GM19468 (cell line): ENCODE measurements around the gene AOPEP.

Source experiments
- ATAC-seq: cut with Tn5 transposase; IDR thresholded peaks from one replicate; pipeline ENCODE4 v1.9.1; 2021; ENCODE audit warnings: mild to moderate bottlenecking, moderate library complexity, moderate number of reproducible peaks; ENCODE audit not compliant: unreplicated experiment; ENCODE audit errors: extremely low read depth

Gene AOPEP

GRCh38 chr9:94882966-94883641 is 156.6 kb downstream of the AOPEP start:
- ATAC-seq: no peak

- ATAC-seq: no peak
Observed at GRCh38 chr9:94885854-94886447, 159.5 kb downstream of the AOPEP start.

GRCh38 chr9:94887721-94888120 is 161.2 kb downstream of the AOPEP start:
- ATAC-seq: no peak

- no peak for ATAC-seq
Observed at GRCh38 chr9:94888775-94889174, 162.3 kb downstream of the AOPEP start.

- no peak for ATAC-seq
Observed at GRCh38 chr9:94889628-94890027, 163.1 kb downstream of the AOPEP start.

- no peak for ATAC-seq
Observed at GRCh38 chr9:94891183-94891582, 164.7 kb downstream of the AOPEP start.

- ATAC-seq: no peak
Observed at GRCh38 chr9:94892675-94893074, 166.2 kb downstream of the AOPEP start.

- ATAC-seq: no peak
Observed at GRCh38 chr9:94894094-94894699, 167.7 kb downstream of the AOPEP start.

GRCh38 chr9:94895668-94896067 is 169.2 kb downstream of the AOPEP start:
- no peak for ATAC-seq

- no peak for ATAC-seq
Observed at GRCh38 chr9:94896512-94896911, 170.0 kb downstream of the AOPEP start.

GRCh38 chr9:94899464-94900221 is 173.1 kb downstream of the AOPEP start:
- ATAC-seq: no peak

- no peak for ATAC-seq
Observed at GRCh38 chr9:94900222-94901018, 173.9 kb downstream of the AOPEP start.

GRCh38 chr9:94901019-94901363 is 174.5 kb downstream of the AOPEP start:
- no peak for ATAC-seq

GRCh38 chr9:94903961-94904421 is 177.5 kb downstream of the AOPEP start:
- no peak for ATAC-seq

- ATAC-seq: no peak
Observed at GRCh38 chr9:94904806-94905205, 178.3 kb downstream of the AOPEP start.

GRCh38 chr9:94905606-94906005 is 179.1 kb downstream of the AOPEP start:
- ATAC-seq: no peak

- no peak for ATAC-seq
Observed at GRCh38 chr9:94906181-94906580, 179.7 kb downstream of the AOPEP start.

- no peak for ATAC-seq
Observed at GRCh38 chr9:94906713-94907112, 180.2 kb downstream of the AOPEP start.

- no peak for ATAC-seq
Observed at GRCh38 chr9:94907264-94907936, 180.9 kb downstream of the AOPEP start.
